ENCODE data around the gene DLGAP1. TPM values are rescaled to one million over a fixed set of nuclear protein-coding genes. Genes with fewer than 3 reads are reported as not detected.

The DLGAP1 gene
- total RNA-seq, 2 experiments from 2014 or later = 0.53 to 1.5 TPM

DNA sequence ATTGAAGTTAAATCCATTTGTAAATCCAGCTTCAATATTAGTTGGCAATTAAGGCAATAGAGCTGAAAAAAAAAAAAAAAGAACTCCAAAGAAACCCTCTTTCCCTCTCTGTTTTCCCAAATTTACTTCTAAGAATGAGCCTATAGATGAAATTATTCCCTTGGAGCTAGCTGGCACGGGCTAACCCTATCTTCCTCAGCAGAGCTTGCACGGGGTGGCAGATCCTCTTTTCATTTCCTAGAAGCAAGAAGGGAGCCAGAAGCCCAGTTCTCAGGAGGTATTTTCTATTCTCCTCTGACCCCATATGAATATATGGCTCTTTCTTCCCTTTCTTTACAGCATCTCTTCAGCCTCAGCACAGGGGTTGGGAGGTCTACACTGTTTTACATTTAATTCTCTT lies 579.1 kb downstream of the DLGAP1 start:
- Mint-ChIP-seq H3K4me3 (no peak overlapping the region), H3K27ac (no peak overlapping the region), H3K27me3 (peaks cover 22% of the 10 kb centered on the region), H3K4me1 (no peaks in the 10 kb centered on the region), H3K36me3 (ENCODE audit: low read depth) (no peaks in the 10 kb centered on the region), H3K9me3 (peaks cover 2% of the 10 kb centered on the region)
- DNase-seq = no peak
- ChIA-PET CTCF (no interaction called here), POLR2A (no interaction called here)

DNA sequence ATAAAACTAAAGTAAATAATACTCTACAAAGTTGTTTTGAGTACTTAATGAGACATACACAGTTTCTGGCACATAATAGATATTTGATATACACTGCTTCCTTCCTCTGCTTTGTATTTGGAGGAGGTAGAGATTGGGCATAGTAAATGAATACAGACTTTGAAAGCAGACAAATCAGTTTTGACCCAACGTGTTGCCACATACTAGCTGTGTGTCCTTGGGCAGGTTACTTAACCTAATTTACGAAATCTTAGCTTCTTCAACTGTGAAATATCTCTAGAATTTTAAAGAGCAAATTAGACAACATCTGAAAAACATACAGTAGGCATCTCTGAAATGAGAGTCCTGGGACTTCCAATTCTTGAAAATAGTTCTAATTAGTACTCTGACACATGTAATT lies 579.7 kb downstream of the DLGAP1 start:
- no peaks in the 10 kb centered on the region for H3K36me3 Mint-ChIP-seq (ENCODE audit: low read depth)
- no peak overlapping the region for H3K27ac Mint-ChIP-seq
- peaks cover 2% of the 10 kb centered on the region for H3K9me3 Mint-ChIP-seq
- ChIA-PET POLR2A (no interaction called here), CTCF (interaction anchor here (0.5 kb wide), 1 partner anchor 143 kb away, joined by 3 read pairs; no protein-coding TSS in a partner anchor)
- no peak overlapping the region for H3K4me3 Mint-ChIP-seq
- H3K4me1 Mint-ChIP-seq = no peaks in the 10 kb centered on the region
- peaks cover 22% of the 10 kb centered on the region for H3K27me3 Mint-ChIP-seq
- DNase-seq = no peak

DNA sequence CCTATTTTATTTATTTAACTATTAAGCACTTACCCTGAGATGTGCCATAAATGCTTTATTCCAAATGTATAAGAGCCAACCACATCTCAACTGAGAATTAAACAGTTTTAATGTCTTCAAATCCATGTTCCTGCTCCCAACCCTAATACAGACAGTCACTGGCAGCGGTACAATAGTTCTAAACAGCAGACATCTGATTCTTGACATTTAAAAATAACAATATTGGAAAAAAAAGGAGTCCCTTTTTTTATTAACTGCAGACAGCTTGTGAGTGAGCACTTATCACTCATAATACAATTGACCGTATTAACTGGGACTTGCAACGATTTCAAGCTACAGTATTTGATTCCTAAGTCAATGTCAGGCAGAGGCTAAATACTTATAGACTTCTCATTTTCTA lies 580.5 kb downstream of the DLGAP1 start:
- peaks cover 2% of the 10 kb centered on the region for H3K9me3 Mint-ChIP-seq
- H3K36me3 Mint-ChIP-seq (ENCODE audit: low read depth) = no peaks in the 10 kb centered on the region
- H3K4me3 Mint-ChIP-seq = no peak overlapping the region
- H3K4me1 Mint-ChIP-seq = no peaks in the 10 kb centered on the region
- peaks cover 22% of the 10 kb centered on the region for H3K27me3 Mint-ChIP-seq
- ChIA-PET CTCF (no interaction called here), POLR2A (no interaction called here)
- no peak overlapping the region for H3K27ac Mint-ChIP-seq
- no peak for DNase-seq

GRCh38 chr18:3874125-3874524 lies 581.0 kb downstream of the DLGAP1 start:
- no peak overlapping the region for H3K4me3 Mint-ChIP-seq
- H3K36me3 Mint-ChIP-seq (ENCODE audit: low read depth) = no peaks in the 10 kb centered on the region
- H3K27ac Mint-ChIP-seq = no peak overlapping the region
- ChIA-PET POLR2A (no interaction called here), CTCF (no interaction called here)
- H3K9me3 Mint-ChIP-seq = peaks cover 2% of the 10 kb centered on the region
- no peak for DNase-seq
- peaks cover 22% of the 10 kb centered on the region for H3K27me3 Mint-ChIP-seq
- no peaks in the 10 kb centered on the region for H3K4me1 Mint-ChIP-seq

- peaks cover 22% of the 10 kb centered on the region for H3K27me3 Mint-ChIP-seq
- POLR2A ChIA-PET = no interaction called here
- H3K4me3 Mint-ChIP-seq = no peak overlapping the region
- H3K27ac Mint-ChIP-seq = no peak overlapping the region
- no peak for DNase-seq
- H3K4me1 Mint-ChIP-seq = no peaks in the 10 kb centered on the region
- H3K36me3 Mint-ChIP-seq (ENCODE audit: low read depth) = no peaks in the 10 kb centered on the region
- CTCF ChIA-PET = no interaction called here
- peaks cover 1% of the 10 kb centered on the region for H3K9me3 Mint-ChIP-seq
Measured at GRCh38 chr18:3873698-3874097, 581.4 kb downstream of the DLGAP1 start.

DNA sequence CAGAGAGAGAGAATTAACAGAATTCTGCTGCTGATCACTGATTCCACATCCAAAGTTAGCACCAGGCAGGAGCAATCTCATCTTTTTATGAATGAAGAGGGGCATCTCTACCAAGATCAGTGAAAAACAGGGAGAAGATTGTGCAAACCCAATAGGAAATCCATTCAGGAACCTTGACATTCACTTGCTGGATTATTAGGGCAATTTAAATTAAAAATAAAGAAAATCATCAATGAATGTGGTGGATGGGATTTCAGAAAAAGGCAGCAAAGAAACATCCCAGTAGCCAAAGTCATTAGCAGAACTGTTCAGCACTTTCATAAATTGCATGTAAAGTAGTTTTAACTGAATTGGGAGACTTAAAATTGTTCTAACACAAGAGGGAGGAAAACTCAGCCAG lies 581.9 kb downstream of the DLGAP1 start:
- Mint-ChIP-seq H3K27me3 (peaks cover 22% of the 10 kb centered on the region), H3K36me3 (ENCODE audit: low read depth) (no peaks in the 10 kb centered on the region), H3K4me3 (no peak overlapping the region), H3K4me1 (no peaks in the 10 kb centered on the region), H3K27ac (no peak overlapping the region), H3K9me3 (no peaks in the 10 kb centered on the region)
- ChIA-PET CTCF (no interaction called here), POLR2A (no interaction called here)
- DNase-seq = no peak

- Mint-ChIP-seq H3K27ac (no peak overlapping the region), H3K4me1 (no peaks in the 10 kb centered on the region), H3K9me3 (no peaks in the 10 kb centered on the region), H3K36me3 (ENCODE audit: low read depth) (no peaks in the 10 kb centered on the region), H3K27me3 (peaks cover 22% of the 10 kb centered on the region), H3K4me3 (no peak overlapping the region)
- ChIA-PET POLR2A (no interaction called here), CTCF (no interaction called here)
- no peak for DNase-seq
Measured at GRCh38 chr18:3872641-3873040, 582.5 kb downstream of the DLGAP1 start.

DNA sequence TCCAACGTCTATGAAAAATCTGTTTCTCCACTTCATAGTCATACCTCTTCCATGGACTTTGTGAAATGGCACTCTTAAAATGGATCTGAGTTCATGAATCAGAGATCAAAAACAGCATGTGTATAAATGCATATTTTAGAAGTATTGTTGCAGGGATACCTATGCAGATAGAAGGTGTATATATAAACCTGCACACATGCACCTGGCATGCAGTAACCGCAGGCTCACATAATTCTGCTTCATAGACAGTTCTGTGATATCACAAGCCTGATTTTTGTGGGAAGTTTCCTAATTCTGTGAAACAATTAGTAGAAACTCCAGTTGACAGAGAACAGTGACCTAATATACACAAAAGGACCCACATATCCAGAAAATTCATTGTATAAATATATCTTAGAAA lies 583.4 kb downstream of the DLGAP1 start:
- H3K9me3 Mint-ChIP-seq = no peaks in the 10 kb centered on the region
- no peak for DNase-seq
- H3K27me3 Mint-ChIP-seq = peaks cover 22% of the 10 kb centered on the region
- CTCF ChIA-PET = no interaction called here
- H3K27ac Mint-ChIP-seq = no peak overlapping the region
- no peaks in the 10 kb centered on the region for H3K36me3 Mint-ChIP-seq (ENCODE audit: low read depth)
- no peaks in the 10 kb centered on the region for H3K4me1 Mint-ChIP-seq
- no peak overlapping the region for H3K4me3 Mint-ChIP-seq
- POLR2A ChIA-PET = no interaction called here

DNA sequence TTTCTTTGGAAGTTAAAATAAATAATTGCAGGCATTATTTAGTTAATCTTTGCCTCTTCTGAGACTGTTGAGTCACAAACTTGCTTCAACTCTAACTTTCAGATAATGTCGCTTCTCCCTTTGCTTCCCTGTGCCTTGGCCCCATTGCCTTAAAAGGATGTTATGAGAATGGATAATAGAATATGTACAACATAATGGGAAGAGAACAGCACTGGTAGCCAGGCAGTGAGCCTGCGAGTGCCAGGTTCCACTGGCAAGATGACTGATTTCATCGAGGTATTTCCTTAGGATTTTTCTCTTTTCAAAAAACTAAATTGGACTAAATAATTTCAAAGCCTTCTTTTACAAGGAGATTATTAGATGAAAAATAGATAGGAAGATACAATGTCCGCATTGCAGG lies 584.2 kb downstream of the DLGAP1 start:
- Mint-ChIP-seq H3K27ac (no peak overlapping the region), H3K4me3 (no peak overlapping the region), H3K27me3 (peaks cover 19% of the 10 kb centered on the region), H3K9me3 (no peaks in the 10 kb centered on the region), H3K36me3 (ENCODE audit: low read depth) (no peaks in the 10 kb centered on the region), H3K4me1 (no peaks in the 10 kb centered on the region)
- no peak for DNase-seq
- ChIA-PET CTCF (interaction anchor here (2.3 kb wide), 1 partner anchor 100 kb away, joined by 15 read pairs; no protein-coding TSS in a partner anchor), POLR2A (no interaction called here)

DNA sequence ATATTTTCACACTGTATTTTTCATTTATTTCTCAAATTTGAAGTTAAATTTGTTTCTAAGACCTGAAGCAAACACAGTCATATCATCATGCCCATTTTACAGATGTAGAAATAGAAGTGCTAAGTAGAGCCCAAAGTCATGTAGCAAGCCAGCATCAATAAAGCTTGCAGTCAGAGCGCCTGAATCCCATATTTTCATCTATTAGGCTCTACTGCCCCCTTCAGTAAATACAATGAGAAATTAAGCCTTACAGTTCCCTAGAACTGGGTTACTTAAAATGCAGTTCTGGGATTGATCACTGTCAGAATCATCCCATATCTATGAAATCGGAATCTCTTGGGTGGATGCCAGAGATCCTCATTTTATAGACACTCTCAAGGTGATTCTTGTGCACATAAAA lies 585.3 kb downstream of the DLGAP1 start:
- H3K9me3 Mint-ChIP-seq = no peaks in the 10 kb centered on the region
- H3K36me3 Mint-ChIP-seq (ENCODE audit: low read depth) = no peaks in the 10 kb centered on the region
- H3K27me3 Mint-ChIP-seq = peaks cover 18% of the 10 kb centered on the region
- no peak overlapping the region for H3K27ac Mint-ChIP-seq
- no peak overlapping the region for H3K4me3 Mint-ChIP-seq
- POLR2A ChIA-PET = no interaction called here
- CTCF ChIA-PET = interaction anchor here (1.2 to 2.3 kb wide), 3 partner anchors 13 to 105 kb away, joined by 3 to 15 read pairs (median 3); no protein-coding TSS in a partner anchor
- no peaks in the 10 kb centered on the region for H3K4me1 Mint-ChIP-seq
- no peak for DNase-seq

- H3K27me3 Mint-ChIP-seq = peaks cover 5% of the 10 kb centered on the region
- no peaks in the 10 kb centered on the region for H3K4me1 Mint-ChIP-seq
- ChIA-PET POLR2A (no interaction called here), CTCF (interaction anchor here (1.0 kb wide), 1 partner anchor 97 kb away, joined by 3 read pairs; no protein-coding TSS in a partner anchor)
- no peak for DNase-seq
- no peak overlapping the region for H3K4me3 Mint-ChIP-seq
- H3K9me3 Mint-ChIP-seq = no peaks in the 10 kb centered on the region
- H3K36me3 Mint-ChIP-seq (ENCODE audit: low read depth) = no peaks in the 10 kb centered on the region
- H3K27ac Mint-ChIP-seq = no peak overlapping the region
Measured at GRCh38 chr18:3867864-3868311, 587.2 kb downstream of the DLGAP1 start.

DNA sequence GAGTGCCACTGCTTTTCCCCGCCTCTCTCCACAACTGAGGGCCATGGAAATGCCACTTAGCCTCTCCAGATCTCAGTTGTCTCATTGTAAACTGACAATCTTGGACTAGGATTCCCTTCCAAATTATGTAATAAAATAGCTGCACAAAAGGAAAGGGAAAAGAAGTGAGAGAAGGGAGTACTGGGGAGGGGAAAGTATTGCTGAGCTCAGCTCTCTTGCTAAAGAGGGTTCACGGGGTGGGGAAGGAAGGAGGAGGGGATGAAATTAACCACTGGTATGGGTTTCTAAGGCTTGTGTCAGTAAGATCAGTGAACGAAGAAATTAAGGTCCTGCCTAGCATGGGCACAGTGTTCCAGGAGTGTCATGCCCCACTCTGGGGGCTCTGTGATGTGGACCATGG lies 587.9 kb downstream of the DLGAP1 start:
- DNase-seq = no peak
- Mint-ChIP-seq H3K4me1 (no peaks in the 10 kb centered on the region), H3K27ac (no peak overlapping the region), H3K9me3 (no peaks in the 10 kb centered on the region), H3K4me3 (no peak overlapping the region), H3K27me3 (no peaks in the 10 kb centered on the region), H3K36me3 (ENCODE audit: low read depth) (no peaks in the 10 kb centered on the region)
- POLR2A ChIA-PET = no interaction called here
- CTCF ChIA-PET = interaction anchor here (1.0 kb wide), 1 partner anchor 96 kb away, joined by 3 read pairs; no protein-coding TSS in a partner anchor

GRCh38 chr18:3864669-3865298 lies 590.3 kb downstream of the DLGAP1 start:
- Mint-ChIP-seq H3K4me3 (no peak overlapping the region), H3K27ac (no peak overlapping the region), H3K4me1 (no peaks in the 10 kb centered on the region), H3K27me3 (no peaks in the 10 kb centered on the region), H3K9me3 (no peaks in the 10 kb centered on the region), H3K36me3 (ENCODE audit: low read depth) (no peaks in the 10 kb centered on the region)
- no peak for DNase-seq
- CTCF ChIA-PET = no interaction called here
- POLR2A ChIA-PET = no interaction called here

DNA sequence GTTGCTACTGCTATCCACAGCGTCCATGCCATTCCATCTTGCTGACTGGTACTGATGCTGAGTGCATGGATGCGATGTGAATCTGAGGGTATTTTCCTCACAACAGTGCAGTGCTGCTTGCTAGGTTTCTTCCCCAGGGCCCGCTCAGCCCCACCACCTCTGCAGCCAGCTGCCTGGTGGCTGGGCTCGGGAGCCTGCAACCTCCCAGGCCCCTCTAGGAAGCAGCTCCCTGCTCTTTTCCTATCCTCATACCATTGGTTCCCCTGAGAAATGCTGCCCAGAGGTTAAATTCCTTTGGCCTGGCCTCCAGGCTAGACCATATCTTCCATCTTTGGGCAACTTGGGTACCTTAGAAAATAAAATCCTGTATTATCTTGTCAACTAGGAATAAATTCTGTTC lies 591.5 kb downstream of the DLGAP1 start:
- ChIA-PET POLR2A (no interaction called here), CTCF (no interaction called here)
- no peaks in the 10 kb centered on the region for H3K9me3 Mint-ChIP-seq
- no peak overlapping the region for H3K4me3 Mint-ChIP-seq
- H3K4me1 Mint-ChIP-seq = no peaks in the 10 kb centered on the region
- DNase-seq = no peak
- H3K36me3 Mint-ChIP-seq (ENCODE audit: low read depth) = no peaks in the 10 kb centered on the region
- H3K27ac Mint-ChIP-seq = no peak overlapping the region
- no peaks in the 10 kb centered on the region for H3K27me3 Mint-ChIP-seq

Data from activated CD4-positive, alpha-beta memory T cell treated with anti-CD3 and anti-CD28 coated beads, Interleukin-2, amount 10 ng/mL, durations not matched to agents 7 days and 5 days (primary cell).